NCI-H2081 treated with DMSO at 0.1 percent for 48 hours (cell line): ENCODE data around the gene HAPLN2.
A peak's percentile ranks its signal among the peaks of the same experiment; 100 is the strongest.
"Not testable (repeated sequence)": the region's sequence is repeated elsewhere in the genome, so short reads cannot be mapped to it uniquely, and the experiment has no call there.

Experiments
- DNase-seq: peaks from one replicate; lab custom pipeline; 2025; lab: John Stamatoyannopoulos, UW

The HAPLN2 gene

DNA sequence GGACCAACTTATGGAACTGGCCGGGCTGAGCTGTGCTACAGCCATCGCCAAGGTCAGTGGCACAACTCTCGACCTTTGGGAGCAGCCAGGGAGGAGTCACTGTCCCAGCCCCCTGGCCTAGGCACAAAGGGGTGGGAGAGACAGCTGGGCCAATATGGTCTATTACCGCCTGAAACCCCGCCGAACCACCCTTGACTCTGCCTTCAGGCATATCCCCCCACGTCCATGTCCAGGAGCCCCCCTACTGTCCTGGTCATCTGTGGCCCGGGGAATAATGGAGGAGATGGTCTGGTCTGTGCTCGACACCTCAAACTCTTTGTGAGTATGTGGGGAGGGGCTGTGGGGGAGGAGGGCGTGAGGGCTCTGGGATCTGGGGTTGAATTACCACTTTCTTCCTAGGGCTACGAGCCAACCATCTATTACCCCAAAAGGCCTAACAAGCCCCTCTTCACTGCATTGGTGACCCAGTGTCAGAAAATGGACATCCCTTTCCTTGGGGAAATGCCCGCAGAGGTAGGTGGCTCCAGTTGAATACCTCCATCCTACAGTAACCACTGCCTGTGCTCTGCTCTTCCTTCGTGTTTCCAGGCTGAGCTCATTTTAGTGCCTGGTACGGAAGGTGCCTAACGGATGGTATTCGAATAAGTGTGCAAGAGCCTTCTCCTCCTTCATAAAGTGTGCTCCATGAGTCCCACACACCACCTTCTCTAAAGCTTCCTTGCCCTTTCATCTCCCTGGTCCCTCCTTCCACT, 26.9 kb upstream of the HAPLN2 start:
- DNase-seq: no peak

DNA sequence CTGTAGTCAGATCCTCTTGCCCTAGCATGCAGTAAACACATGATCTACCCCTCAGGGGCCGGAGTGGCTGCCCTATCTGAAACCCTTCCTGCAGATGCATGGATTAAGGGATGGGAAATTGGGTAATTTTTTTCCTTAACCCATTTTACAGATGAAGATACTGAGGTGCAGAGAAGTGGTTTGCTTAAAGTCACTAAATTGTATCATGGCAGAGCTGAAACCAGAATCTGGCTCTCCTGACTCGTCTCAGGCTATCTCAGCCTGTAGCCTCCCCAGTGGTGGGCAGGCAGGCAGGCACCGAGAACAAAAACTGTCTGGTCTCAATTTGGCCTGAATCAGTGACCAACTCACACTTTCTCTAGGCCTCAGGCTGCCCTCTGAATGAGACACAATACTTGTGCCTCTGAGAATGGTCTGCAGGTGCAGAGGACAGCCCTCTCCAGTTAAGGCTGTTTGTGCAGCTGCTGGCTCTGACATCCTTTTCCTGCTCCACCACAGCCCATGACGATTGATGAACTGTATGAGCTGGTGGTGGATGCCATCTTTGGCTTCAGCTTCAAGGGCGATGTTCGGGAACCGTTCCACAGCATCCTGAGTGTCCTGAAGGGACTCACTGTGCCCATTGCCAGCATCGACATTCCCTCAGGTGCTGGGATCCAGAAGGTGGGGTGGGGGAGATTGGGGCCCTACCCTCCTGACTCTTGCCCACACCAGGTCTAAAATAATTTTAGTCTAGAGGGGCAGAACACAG, 26.1 kb upstream of the HAPLN2 start:
- peak; percentile 28 for DNase-seq

DNA sequence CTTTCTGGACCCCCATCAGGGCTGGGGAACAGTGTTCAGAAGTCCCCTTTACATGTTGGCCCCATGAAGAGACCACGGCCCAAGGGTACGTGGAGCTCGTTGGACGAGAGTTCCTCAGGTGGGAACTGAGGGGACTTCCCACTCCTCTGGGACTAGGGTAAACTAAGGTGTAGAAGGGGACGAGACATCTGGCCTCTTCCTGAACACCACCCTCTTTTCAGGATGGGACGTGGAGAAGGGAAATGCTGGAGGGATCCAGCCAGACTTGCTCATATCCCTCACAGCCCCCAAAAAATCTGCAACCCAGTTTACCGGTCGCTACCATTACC, 25.6 kb upstream of the HAPLN2 start:
- DNase-seq: no peak

DNA sequence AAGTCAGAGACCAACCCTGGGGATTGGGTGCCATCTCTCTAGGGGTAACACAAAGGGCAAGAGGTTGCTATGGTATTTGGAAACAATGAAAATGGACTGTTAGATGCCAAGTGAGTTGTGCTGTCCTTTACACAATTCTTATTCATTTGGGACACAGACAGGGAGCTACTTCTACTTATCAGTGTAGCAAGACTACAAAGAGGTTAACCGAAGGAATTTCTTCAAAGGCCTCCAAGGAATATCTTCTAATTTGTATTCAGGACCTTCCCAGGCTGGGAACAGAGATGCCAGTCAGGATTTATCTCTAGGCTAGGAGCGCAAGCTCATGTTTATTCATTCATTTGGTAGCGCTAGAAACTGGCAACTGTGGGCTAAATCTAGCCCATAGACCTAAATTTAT, 25.0 kb upstream of the HAPLN2 start:
- DNase-seq: no peak

DNA sequence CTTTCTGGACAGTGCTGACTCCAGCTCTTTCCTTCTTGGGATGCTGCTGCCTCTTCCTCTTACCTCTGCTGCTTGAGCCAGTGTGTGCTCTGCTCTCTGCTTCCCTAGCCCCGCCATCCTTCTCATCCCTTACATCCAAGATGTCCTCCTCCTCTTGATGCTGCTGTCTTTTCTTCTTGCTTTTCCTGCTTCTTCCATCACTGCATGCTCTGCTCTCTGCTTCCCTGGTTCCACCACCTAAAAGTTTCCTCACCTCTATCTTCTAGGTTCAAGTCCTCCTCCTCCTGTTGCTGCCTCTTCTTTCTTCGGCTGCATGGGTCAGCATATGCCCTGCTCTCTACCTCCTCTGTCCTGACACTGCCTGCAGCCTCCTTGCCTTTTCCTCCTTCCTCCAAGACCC, 24.2 kb upstream of the HAPLN2 start:
- no peak for DNase-seq

DNA sequence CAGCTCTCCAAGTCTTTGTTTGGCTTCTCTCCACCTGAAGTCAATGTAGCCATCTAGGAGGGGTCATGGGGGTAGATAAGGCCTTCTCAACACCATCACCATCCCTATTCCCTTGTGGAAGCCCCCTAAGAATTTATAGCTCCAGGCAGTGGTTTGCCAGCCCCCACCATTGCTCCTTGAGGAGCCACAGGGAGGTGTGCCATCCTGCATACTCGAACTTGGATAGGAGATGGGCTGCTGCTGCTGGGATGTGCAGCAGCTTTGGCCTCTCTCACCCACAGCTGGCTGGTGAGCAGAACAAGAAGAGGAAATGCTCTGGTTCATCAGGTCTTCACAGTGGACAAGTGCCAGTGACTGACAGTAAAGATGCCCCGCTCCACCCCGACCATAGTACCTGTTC, 22.8 kb upstream of the HAPLN2 start:
- DNase-seq: no peak

DNA sequence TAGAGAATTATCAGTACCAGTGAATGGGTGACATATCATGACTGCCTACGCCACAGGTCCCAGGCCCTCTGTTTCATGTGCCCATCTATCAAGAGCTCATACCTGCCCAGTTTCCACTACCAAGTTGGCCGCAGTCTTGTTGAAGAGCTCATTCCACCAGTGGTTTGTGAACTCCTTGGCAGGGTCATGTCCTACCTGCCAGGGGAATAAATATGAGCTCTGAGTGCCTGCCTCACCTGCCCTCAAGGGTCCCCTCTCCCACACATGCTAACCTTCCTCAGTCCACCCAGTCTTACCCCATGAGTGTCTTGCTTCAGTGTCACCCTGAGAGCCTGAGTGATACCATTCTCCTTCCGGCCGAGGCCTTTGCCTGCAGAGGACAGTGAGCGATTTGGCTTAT, 21.1 kb upstream of the HAPLN2 start:
- no peak for DNase-seq

DNA sequence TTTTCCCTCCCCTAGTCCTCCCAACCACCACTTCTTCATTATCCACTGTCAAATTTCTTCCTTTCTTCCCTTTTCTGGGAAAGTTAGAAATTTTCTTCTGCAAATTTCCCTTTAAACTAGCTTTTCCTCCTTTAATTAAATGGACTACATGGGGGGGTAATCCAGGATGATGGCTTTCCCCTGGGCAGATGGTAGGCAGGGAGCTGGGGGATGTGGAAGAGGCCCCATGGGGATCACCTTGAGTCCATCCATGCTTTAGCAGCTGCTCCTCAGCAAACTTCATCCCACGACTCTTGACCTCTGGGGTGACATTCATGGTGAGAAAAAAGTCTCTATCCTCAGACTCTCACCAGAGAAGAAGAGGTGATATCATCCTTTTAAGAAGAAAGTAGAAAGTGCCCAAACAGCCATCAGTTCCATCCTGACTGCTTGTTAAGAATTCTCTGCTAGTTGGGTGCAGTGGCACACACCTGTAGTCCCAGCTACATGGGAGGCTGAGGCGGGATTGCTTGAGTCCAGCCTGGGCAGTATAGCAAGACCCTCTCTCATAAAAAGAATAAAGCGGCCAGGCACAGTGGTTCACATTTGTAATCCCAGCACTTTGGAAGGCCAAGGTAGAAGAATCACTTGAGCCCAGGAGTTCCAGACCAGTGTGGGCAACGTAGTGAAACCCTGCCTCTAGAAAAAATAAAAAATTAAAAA, 20.3 kb upstream of the HAPLN2 start:
- DNase-seq: no peak

DNA sequence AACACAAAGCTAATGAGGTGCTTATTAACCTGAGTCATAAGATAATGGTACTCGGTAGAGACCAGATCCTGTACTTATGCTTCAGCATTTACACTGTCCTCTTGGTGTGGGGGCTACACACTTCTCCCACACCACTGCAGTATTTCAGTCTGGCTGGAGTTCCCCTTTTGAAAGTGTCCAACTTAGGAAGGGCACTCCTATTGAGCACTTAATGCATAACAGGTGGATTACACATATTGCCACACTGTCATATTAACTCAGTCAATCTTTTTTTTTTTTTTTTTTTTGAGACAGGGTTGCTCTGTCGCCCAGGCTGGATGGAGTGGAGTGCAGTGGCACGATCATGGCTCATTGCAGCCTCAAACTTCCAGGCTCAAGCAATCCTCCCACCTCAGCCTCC, 19.4 kb upstream of the HAPLN2 start:
- DNase-seq: no peak

DNA sequence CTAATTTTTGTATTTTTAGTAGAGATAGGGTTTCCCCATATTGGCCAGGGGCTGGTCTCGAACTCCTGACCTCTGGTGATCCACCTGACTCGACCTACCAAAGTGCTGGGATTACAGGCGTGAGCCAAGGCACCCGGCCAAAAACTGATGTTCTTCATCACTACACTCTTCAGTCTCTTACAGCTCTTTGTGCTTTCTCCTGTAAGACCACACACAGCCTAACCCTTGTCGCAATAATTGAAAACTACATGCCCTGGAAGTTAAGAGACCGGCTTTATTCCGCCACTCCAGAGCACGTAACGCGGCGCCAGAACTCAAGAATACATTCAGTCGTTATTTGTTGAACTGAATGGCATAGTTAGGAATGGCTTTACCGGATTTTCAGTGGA, 18.5 kb upstream of the HAPLN2 start:
- no peak for DNase-seq

DNA sequence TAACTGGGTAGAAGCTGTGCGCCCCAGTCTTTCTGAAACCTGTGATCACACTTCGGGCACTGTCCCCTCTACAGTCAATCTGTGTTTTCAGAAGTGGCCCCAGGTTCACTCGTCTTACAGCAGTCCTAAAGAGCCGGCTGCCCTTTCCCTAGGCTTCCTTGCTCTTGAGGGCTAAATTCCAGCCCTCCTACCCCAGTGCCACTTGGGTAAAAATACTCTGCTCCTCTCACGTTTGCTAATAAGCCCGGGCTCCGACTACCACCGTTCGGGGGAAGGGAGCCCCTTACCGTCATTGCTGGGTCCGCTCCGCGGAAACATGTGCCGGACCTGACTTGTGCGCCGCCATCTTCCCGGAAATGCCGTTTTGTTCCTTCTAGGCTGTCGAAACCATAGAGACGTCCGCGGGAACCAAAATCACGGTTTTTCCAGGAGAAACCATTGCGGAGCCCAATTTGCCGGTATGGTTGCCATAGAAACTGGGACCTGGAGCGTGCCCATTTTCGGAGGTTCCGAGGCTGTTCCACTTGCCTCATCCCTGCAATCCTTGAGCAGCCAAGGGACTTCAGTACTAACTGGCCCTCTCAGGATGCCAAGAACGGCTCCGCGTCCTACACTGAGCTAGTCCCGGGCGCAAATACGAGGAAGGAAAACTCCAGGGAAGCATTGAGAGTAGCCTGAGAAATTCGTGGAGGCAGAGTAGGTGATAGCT, 17.9 kb upstream of the HAPLN2 start, which contains the start of gene GPATCH4:
TSS of gene GPATCH4 (minus strand) at position 358 of the 709 bp plus-strand sequence.
- peak; percentile 63 for DNase-seq

DNA sequence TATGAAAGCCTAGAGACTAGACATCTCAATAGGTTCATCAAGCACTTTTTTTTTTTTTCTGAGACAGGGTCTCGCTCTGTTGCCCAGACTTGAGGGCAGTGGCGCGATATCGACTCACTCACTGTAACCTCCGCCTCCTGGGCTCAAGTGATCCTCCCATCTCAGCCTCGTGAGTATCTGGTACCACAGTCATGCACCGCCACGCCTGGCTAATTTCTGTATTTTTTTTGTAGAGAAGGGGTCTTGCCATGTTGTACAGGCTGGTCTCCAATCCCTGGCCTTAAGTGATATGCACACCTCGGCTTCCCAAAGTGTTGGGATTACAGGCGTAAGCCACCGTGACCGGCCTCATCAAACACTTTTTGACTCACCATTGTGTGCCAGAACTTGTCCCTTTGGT, 17.3 kb upstream of the HAPLN2 start:
- no peak for DNase-seq

DNA sequence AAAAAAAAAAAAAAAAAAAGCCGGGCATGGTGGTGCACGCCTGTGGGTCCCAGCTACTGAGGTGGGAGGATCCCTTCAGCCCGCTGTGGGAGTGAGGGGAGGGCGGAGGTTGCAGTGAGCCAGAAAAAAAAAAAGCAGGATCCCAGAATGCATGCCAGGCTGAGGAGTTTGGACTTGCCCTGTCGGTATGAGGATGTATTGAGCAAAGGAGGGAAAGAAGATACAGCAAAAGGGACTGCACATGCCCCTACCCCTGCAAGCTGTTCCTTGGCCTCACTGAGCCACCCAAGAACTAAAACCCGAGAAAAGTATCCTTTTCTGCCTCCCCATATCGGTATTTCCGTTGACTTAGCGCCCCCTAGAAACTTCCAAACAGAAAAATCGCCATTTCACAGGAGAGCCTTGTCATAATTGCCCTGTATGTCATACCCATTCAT, 16.6 kb upstream of the HAPLN2 start:
- DNase-seq: no peak

DNA sequence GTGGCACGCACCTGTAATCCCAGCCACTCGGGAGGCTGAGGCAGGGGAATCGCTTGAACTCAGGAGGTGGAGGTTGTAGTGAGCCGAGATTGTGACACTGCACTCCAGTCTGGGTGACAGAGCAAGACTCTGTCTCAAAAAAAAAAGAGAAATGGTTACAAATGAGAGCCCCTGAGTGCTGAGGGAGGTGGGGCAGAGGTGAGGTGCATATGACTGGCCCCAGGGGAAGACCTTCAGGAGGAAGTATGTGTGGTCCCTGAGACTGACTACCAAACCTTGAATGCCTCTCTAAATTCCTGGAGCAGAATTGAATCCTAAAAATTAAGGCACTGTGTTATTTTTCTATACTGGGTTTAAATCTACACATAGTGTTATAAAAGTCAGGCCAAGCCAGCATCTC, 11.9 kb upstream of the HAPLN2 start:
- DNase-seq: not testable (repeated sequence)

DNA sequence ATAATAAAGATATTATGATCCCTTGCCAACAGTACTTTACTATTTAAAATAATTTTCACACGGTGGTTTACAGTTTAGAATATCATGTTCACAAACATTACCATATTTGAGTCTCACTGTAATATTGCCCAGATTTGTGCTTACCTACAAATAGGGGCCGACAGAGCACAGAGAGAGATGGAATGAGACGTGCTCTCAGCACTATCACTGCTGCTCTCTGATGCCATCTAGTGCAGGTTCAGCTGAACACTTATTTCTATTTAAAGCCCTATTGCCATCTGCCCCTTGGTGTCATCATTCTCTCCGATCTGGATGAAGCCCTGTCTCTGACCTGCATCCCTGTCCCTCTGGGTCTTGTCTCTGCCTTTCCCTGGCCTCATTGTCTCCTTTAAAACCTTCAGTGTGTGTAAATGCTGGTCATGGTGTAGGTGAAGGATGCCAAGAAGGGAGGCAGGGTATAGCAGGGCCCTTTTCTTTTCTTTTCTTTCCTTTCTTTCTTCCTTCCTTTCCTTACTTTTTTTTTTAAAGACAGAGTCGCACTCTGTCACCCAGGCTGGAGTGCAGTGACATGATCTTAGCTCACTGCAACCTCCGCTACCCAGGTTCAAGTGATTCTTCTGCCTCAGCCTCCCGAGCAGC, 11.1 kb upstream of the HAPLN2 start:
- DNase-seq: peak; percentile 74

DNA sequence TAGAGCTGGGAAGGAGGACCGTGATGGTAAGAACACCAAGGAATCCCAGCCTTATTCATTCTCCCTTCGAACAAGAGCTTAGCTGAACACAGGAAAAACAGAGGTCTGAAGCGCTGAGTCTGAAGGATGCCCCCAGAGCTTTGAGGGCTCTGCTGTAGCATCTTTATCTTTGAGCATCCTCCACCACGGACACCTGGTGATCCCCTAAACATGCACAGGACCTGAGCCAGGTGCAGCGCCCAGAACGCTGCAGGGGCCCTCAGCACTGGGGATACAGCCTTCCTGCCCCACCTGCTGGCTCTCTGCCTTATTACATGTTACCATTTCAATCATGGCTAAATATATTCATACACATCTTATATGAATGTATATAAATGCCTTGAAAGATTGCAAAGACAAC, 10.2 kb upstream of the HAPLN2 start:
- peak; percentile 58 for DNase-seq

DNA sequence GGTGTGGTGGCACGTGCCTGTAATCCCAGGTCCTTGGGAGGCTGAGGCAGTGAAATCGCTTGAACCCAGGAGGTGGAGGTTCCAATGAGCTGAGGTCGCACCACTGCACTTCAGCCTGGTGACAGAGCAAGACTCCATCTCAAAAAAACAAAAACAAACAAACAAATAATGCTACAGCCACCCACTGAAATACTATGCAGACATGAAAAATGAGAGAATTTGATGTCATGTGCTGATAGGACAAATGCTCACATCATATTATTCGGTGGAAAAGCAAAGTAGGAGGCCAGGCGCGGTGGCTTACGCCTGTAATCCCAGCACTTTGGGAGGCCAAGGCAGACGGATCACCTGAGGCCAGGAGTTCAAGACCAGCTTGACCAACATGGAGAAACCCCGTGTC, 9.1 kb upstream of the HAPLN2 start:
- not testable (repeated sequence) for DNase-seq

DNA sequence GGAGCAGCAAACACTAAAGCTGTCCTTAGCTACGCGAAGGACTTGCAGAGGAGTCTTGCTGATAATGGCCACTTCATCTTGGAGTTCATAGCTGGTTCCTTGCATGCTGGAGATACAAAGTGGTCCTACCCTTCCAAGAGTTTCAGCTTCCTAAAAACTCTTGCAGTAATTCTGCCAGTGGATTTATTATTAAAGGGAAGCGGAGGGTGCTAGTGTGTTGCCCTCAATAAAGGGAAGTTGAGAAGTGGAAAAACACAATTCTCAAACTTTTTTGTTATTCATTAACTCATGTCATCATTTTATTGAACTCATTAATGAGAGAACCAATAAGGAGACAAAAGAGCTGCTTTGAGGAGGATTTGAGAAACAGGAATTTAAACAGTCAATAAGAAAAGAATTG, 6.5 kb upstream of the HAPLN2 start:
- no peak for DNase-seq

DNA sequence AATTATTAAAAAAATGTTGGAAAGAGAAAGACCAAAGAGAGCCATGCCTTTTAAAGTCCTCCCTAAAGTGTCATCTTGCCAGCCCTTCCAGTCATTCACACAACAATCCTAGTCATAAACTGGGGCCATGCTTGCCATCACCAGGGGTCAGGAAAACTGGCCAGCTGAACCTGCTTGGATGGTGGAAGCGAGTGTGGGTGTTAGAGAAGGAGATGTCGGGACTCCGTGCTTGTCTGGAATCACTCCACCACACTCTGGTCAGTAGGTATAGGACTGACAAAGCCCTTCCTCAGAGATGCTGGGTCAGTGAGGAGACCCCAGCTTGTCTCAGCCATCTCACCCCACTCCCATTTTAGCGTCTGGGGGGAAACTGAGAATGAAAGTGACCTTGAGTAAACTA, 3.3 kb upstream of the HAPLN2 start:
- no peak for DNase-seq

DNA sequence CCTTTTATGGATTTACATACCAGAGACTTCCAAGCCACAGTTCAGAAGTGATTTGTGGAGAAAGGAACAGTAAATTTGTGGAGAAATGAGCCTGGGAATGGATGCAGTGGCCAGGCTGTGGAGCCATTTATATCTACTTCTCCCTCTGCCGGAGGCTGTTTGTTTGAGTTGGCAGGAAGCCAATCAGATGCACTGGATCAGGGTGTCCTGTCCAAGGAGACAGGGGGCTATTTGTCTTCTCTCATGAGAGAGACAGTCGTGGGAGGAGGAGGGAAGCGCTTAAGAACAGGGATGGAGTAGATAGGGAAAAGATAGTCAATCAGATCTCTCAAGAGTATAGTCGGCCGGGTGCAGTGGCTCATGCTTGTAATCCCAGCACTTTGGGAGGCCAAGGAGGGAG, 2.8 kb upstream of the HAPLN2 start:
- DNase-seq: no peak

DNA sequence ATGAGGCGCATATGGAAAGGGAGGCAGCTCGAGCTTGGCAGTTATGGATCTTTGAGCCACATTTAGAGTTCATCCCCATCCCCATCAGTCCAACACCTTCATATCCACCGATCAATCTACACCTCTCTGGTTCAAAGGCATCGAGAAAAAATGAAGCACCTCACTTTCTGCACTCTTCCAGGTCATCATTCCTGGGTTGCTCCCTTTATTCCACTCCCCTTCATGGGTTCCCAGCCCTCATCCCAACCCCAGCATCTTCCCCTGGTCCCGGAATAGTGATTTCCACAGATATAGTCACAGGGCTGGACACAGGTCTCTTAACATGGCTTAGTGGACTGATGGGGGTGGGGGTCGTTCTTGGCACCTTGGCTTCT, 354 bp downstream of the HAPLN2 start:
- no peak for DNase-seq
